ENCODE measurements around the gene SPRING1. TPM values are rescaled to one million over a fixed set of nuclear protein-coding genes. Genes with fewer than 3 reads are reported as not detected.

SPRING1 gene
- total RNA-seq, 1 experiment from 2014 or later, result 44.2 TPM

GRCh38 chr12:116771651-116772050 is 33.8 kb upstream of the SPRING1 start:
- H3K9me3 Mint-ChIP-seq, result no peaks in the 10 kb centered on the region
- no peak overlapping the region for H4K5ac ChIP-seq (ENCODE audit: insufficient read length, low read depth, low read length)
- DNase-seq, result no peak
- H3K4me1 Mint-ChIP-seq, result no peaks in the 10 kb centered on the region
- peaks cover 3% of the 10 kb centered on the region for H3K79me1 ChIP-seq (ENCODE audit: insufficient read depth, low read depth, low read length, poor library complexity, severe bottlenecking)
- no peak overlapping the region for H2BK12ac ChIP-seq (ENCODE audit: insufficient read length, low read depth, low read length)
- no peak overlapping the region for H4K91ac ChIP-seq (ENCODE audit: insufficient read length, low read depth, low read length)
- no peak overlapping the region for H2AK5ac ChIP-seq (ENCODE audit: insufficient read length, low read length)
- H3K4me1 ChIP-seq (ENCODE audit: insufficient read depth, low read length), result no peaks in the 10 kb centered on the region
- no peak overlapping the region for H2BK15ac ChIP-seq (ENCODE audit: low read depth, low read length)
- H3K79me2 ChIP-seq (ENCODE audit: insufficient read depth, low read length), result no peaks in the 10 kb centered on the region
- H3K9me3 ChIP-seq (ENCODE audit: control insufficient read depth, low read depth, low read length), result no peaks in the 10 kb centered on the region
- peaks cover 2 to 31% (median 28%) of the 10 kb centered on the region in 3 experiments for H3K36me3 Mint-ChIP-seq (ENCODE audit: insufficient read depth in 1 of 3, low read depth in 3 of 3)
- H4K20me1 ChIP-seq (ENCODE audit: control insufficient read depth, insufficient read depth, insufficient read length), result no peaks in the 10 kb centered on the region
- no peak overlapping the region for H3K4me2 ChIP-seq (ENCODE audit: insufficient read depth, insufficient read length, low read length)
- no peak overlapping the region for H2BK120ac ChIP-seq (ENCODE audit: low read depth, low read length, poor library complexity, severe bottlenecking)
- H3K4ac ChIP-seq (ENCODE audit: low read depth, low read length), result no peak overlapping the region
- no peaks in the 10 kb centered on the region for H3K23me2 ChIP-seq (ENCODE audit: insufficient read length, low read depth, low read length, poor library complexity, severe bottlenecking)
- no peak overlapping the region for H3K18ac ChIP-seq (ENCODE audit: insufficient read length, low read depth, low read length)
- H3K27me3 Mint-ChIP-seq (ENCODE audit: low read depth), result no peaks in the 10 kb centered on the region
- no peak overlapping the region for H3K23ac ChIP-seq (ENCODE audit: insufficient read length, low read depth, low read length)
- H3K27ac Mint-ChIP-seq, result no peak overlapping the region; a peak in 2 of 7 replicates
- H3K9ac ChIP-seq (ENCODE audit: extremely low read depth, insufficient read length, low read length), result no peak overlapping the region
- H3K56ac ChIP-seq (ENCODE audit: insufficient read length, low read depth, low read length), result no peak overlapping the region
- no peak overlapping the region for H3T11ph ChIP-seq (ENCODE audit: low read length)
- no peak overlapping the region for H3K4me3 Mint-ChIP-seq
- no peak overlapping the region for H2BK5ac ChIP-seq (ENCODE audit: insufficient read length, low read length)
- no CpG with 5 or more reads among the region's 8 CpGs for WGBS (ENCODE audit: extremely low coverage, insufficient read length, low lambda C conversion rate)
- TF ChIP-seq CTCF (conservative IDR thresholded peaks at IDR 0.05), result no peak
- no peak overlapping the region for H3K27ac ChIP-seq (ENCODE audit: insufficient read length, low read depth, low read length)
- H2BK20ac ChIP-seq (ENCODE audit: low read depth, low read length, poor library complexity, severe bottlenecking), result no peak overlapping the region
- no peaks in the 10 kb centered on the region for H3K27me3 ChIP-seq (ENCODE audit: insufficient read depth, low read length)
- H3K14ac ChIP-seq (ENCODE audit: insufficient read depth, low read length), result no peak overlapping the region
- H2AFZ ChIP-seq (ENCODE audit: low read length), result no peak overlapping the region
- no peak overlapping the region for H4K8ac ChIP-seq (replicated peaks; ENCODE audit: insufficient read length, low read depth, low read length)
